CD4-positive, alpha-beta T cell (primary cell): Measurements from ENCODE around the gene USP17L30. TPM values are rescaled to one million over a fixed set of nuclear protein-coding genes. Genes with fewer than 3 reads are reported as not detected.

ENCODE experiments used
- ATAC-seq: fragments of 200-7000 bp; cut with Tn5 transposase; one replicate; pipeline ENCODE4 v1.10.0; 2022; ENCODE audit warnings: mild to moderate bottlenecking; ENCODE audit not compliant: poor library complexity
- CTCF ChIA-PET: fragments of 350-600 bp; sonication (Branson Sonifier 250); formaldehyde crosslinking; loops from one replicate; lab custom pipeline; 2021; ENCODE audit warnings: antibody characterized with exemption, inconsistent platforms; lab: Charles Lee
- POLR2A ChIA-PET: fragments of 350-600 bp; sonication (Branson Sonifier 250); formaldehyde crosslinking; loops from one replicate; lab custom pipeline; 2021; ENCODE audit warnings: antibody characterized with exemption, inconsistent platforms; lab: Charles Lee
- DNase-seq, 14 experiments: peaks; one replicate each; pipeline ENCODE4 v3.0.0-alpha.2; 2013 to 2020; ENCODE audit warnings: mixed read lengths in 2 of 14
- H3K27ac ChIP-seq, 2 donors: one replicate each; pipeline versions ENCODE4 v1.5.1 to v1.7.0; 2013; ENCODE audit warnings: low read length in 2 of 2, low read depth in 1 of 2, mild to moderate bottlenecking in 1 of 2
- H3K27me3 ChIP-seq, 2 experiments: 1 replicate in 1 of 2; 2 replicates in 1 of 2; pipeline versions ENCODE4 v1.6.1 to v1.7.0; 2013; ENCODE audit warnings: low read length in 2 of 2, control low read depth in 1 of 2, mild to moderate bottlenecking in 1 of 2, moderate library complexity in 1 of 2; ENCODE audit not compliant: insufficient read depth in 2 of 2, control insufficient read depth in 1 of 2
- H3K36me3 ChIP-seq: one replicate; pipeline ENCODE4 v1.6.1; 2013; ENCODE audit warnings: low read length, control low read depth; ENCODE audit not compliant: insufficient read depth
- H3K4me1 ChIP-seq: one replicate; pipeline ENCODE4 v1.6.1; 2013; ENCODE audit warnings: low read length, control low read depth; ENCODE audit not compliant: insufficient read depth
- H3K4me3 ChIP-seq: one replicate; pipeline ENCODE4 v1.5.1; 2013; ENCODE audit warnings: mild to moderate bottlenecking, low read length, moderate library complexity
- H3K9me3 ChIP-seq, 2 experiments: 1 replicate in 1 of 2; 2 replicates in 1 of 2; pipeline versions ENCODE4 v1.6.1 to v1.7.0; 2013; ENCODE audit warnings: low read length in 2 of 2, mild to moderate bottlenecking in 2 of 2, control low read depth in 1 of 2, moderate library complexity in 1 of 2; ENCODE audit not compliant: control insufficient read depth in 1 of 2, insufficient read depth in 1 of 2
- H3K27ac Mint-ChIP-seq: one replicate; pipeline ENCODE4 v1.8.0; 2020; ENCODE audit warnings: mixed read lengths
- H3K27me3 Mint-ChIP-seq: one replicate; pipeline ENCODE4 v1.8.0; 2021; ENCODE audit warnings: mixed read lengths
- H3K36me3 Mint-ChIP-seq: one replicate; pipeline ENCODE4 v1.8.0; 2021; ENCODE audit warnings: low read depth, mixed read lengths
- H3K4me1 Mint-ChIP-seq: one replicate; pipeline ENCODE4 v1.8.0; 2021; ENCODE audit warnings: low read depth, mixed read lengths
- H3K4me3 Mint-ChIP-seq: one replicate; pipeline ENCODE4 v1.8.0; 2020; ENCODE audit warnings: mild to moderate bottlenecking, mixed read lengths
- H3K9me3 Mint-ChIP-seq: one replicate; pipeline ENCODE4 v1.8.0; 2020; ENCODE audit warnings: mixed read lengths
- CTCF ChIP-seq: fragments of 200-600 bp; IDR thresholded peaks from one replicate; pipeline ENCODE4 v1.8.0; 2022; ENCODE audit warnings: antibody characterized with exemption, mild to moderate bottlenecking
- intact Hi-C, 2 experiments: fragments of 100-400 bp; cut with DNase I in 1 of 2; cut with micrococcal nuclease in 1 of 2; formaldehyde crosslinking; loops; one replicate each; pipeline versions ENCODE4 v1.15.1 to v1.9.0; 2023 to 2025; cut with DNase I, micrococcal nuclease
- total RNA-seq, 174 experiments: library from RNA in 2 of 174; stranded (reverse) in 2 of 174; gene quantifications; one replicate each; pipeline ENCODE4 v1.2.3 and lab custom pipeline; 2021 to 2026

The USP17L30 gene
- total RNA-seq, 2 experiments from 2014 or later, result not detected

GRCh38 chr4:9409793-9410192, 46.9 kb downstream of the USP17L30 start:
- H3K27ac Mint-ChIP-seq, result no peak overlapping the region
- H3K4me3 Mint-ChIP-seq, result no peak overlapping the region
- TF ChIP-seq CTCF, result no peak
- DNase-seq, result no peak
- no peak for ATAC-seq
- no peaks in the 10 kb centered on the region for H3K27me3 ChIP-seq
- H3K27me3 Mint-ChIP-seq, result no peaks in the 10 kb centered on the region
- intact Hi-C loops, result no loop called here
- H3K4me3 ChIP-seq, result no peak overlapping the region
- H3K4me1 Mint-ChIP-seq, result no peaks in the 10 kb centered on the region
- H3K9me3 Mint-ChIP-seq, result peaks cover 7% of the 10 kb centered on the region
- no peaks in the 10 kb centered on the region for H3K36me3 Mint-ChIP-seq
- H3K4me1 ChIP-seq, result no peaks in the 10 kb centered on the region
- H3K9me3 ChIP-seq, result peaks cover 0 to 6% of the 10 kb centered on the region in 2 experiments
- no peaks in the 10 kb centered on the region for H3K36me3 ChIP-seq
- no peak overlapping the region for H3K27ac ChIP-seq
- ChIA-PET CTCF (no interaction called here), POLR2A (no interaction called here)

Other genes starting within 250 kb of the USP17L30 start
- gene FAM90A26, start 192.7 kb upstream of the USP17L30 start, total RNA-seq, result under 1 TPM in 1 of 2 experiments, not detected in 1; 0.08 TPM
- gene USP17L10, start 152.5 kb upstream of the USP17L30 start, total RNA-seq, result not detected
- gene USP17L11, start 147.7 kb upstream of the USP17L30 start, total RNA-seq, result not detected
- gene USP17L12, start 143.0 kb upstream of the USP17L30 start, total RNA-seq, result not detected
- not detected for gene USP17L13, start 138.2 kb upstream of the USP17L30 start, total RNA-seq
- not detected for gene USP17L15, start 128.7 kb upstream of the USP17L30 start, total RNA-seq
- gene USP17L17, start 119.2 kb upstream of the USP17L30 start, total RNA-seq, result not detected
- gene USP17L18, start 114.5 kb upstream of the USP17L30 start, total RNA-seq, result not detected
- gene USP17L19, start 109.8 kb upstream of the USP17L30 start, total RNA-seq, result not detected
- gene USP17L20, start 105.0 kb upstream of the USP17L30 start, total RNA-seq, result not detected
- gene USP17L21, start 100.3 kb upstream of the USP17L30 start, total RNA-seq, result not detected
- not detected for gene USP17L22, start 95.5 kb upstream of the USP17L30 start, total RNA-seq
- gene USP17L24, start 38.0 kb upstream of the USP17L30 start, total RNA-seq, result not detected
- not detected for gene USP17L25, start 33.2 kb upstream of the USP17L30 start, total RNA-seq
- not detected for gene USP17L26, start 28.5 kb upstream of the USP17L30 start, total RNA-seq
- gene USP17L5, start 23.7 kb upstream of the USP17L30 start, total RNA-seq, result not detected
- not detected for gene USP17L27, start 19.0 kb upstream of the USP17L30 start, total RNA-seq
- gene USP17L28, start 14.2 kb upstream of the USP17L30 start, total RNA-seq, result not detected
- gene USP17L29, start 9.5 kb upstream of the USP17L30 start, total RNA-seq, result not detected
- not detected for gene DEFB131A, start 81.3 kb downstream of the USP17L30 start, total RNA-seq